ENCODE measurements around the gene ODAD4.

Gene ODAD4

GRCh38 chr17:41967141-41967920 lies 36.9 kb downstream of the ODAD4 start:
- in situ Hi-C loops (cut with MboI; ENCODE audit: low sequenced_read_pairs) = loop anchor here (10.0 kb wide), 1 partner anchor 147 kb away; the partner anchor contains the start of gene DHX58

- in situ Hi-C loops (cut with MboI; ENCODE audit: low sequenced_read_pairs) = loop anchor here (10.0 kb wide), 1 partner anchor 147 kb away; the partner anchor contains the start of gene DHX58
Measured at GRCh38 chr17:41967921-41968578, 37.6 kb downstream of the ODAD4 start.

- in situ Hi-C loops (cut with MboI; ENCODE audit: low sequenced_read_pairs) = loop anchor here (10.0 kb wide), 1 partner anchor 146 kb away; the partner anchor contains the start of gene DHX58
Measured at GRCh38 chr17:41968676-41969075, 38.3 kb downstream of the ODAD4 start.

- in situ Hi-C loops (cut with MboI; ENCODE audit: low sequenced_read_pairs) = no loop called here
Measured at GRCh38 chr17:41970901-41971331, 40.5 kb downstream of the ODAD4 start.

- in situ Hi-C loops (cut with MboI; ENCODE audit: low sequenced_read_pairs) = no loop called here
Measured at GRCh38 chr17:41971721-41972523, 41.5 kb downstream of the ODAD4 start.

GRCh38 chr17:41972571-41973407 lies 42.4 kb downstream of the ODAD4 start:
- in situ Hi-C loops (cut with MboI; ENCODE audit: low sequenced_read_pairs) = no loop called here

- in situ Hi-C loops (cut with MboI; ENCODE audit: low sequenced_read_pairs) = no loop called here
Measured at GRCh38 chr17:41973408-41973811, 43.0 kb downstream of the ODAD4 start.

GRCh38 chr17:41974031-41974430 lies 43.6 kb downstream of the ODAD4 start:
- in situ Hi-C loops (cut with MboI; ENCODE audit: low sequenced_read_pairs) = no loop called here

GRCh38 chr17:41974658-41975057 lies 44.2 kb downstream of the ODAD4 start:
- in situ Hi-C loops (cut with MboI; ENCODE audit: low sequenced_read_pairs) = no loop called here

- in situ Hi-C loops (cut with MboI; ENCODE audit: low sequenced_read_pairs) = no loop called here
Measured at GRCh38 chr17:41975099-41976083, 45.0 kb downstream of the ODAD4 start.

GRCh38 chr17:41976142-41976768 lies 45.8 kb downstream of the ODAD4 start:
- in situ Hi-C loops (cut with MboI; ENCODE audit: low sequenced_read_pairs) = no loop called here

GRCh38 chr17:41977991-41978390 lies 47.6 kb downstream of the ODAD4 start:
- in situ Hi-C loops (cut with MboI; ENCODE audit: low sequenced_read_pairs) = no loop called here

GRCh38 chr17:41982026-41982760 lies 51.8 kb downstream of the ODAD4 start:
- in situ Hi-C loops (cut with MboI; ENCODE audit: low sequenced_read_pairs) = no loop called here

- in situ Hi-C loops (cut with MboI; ENCODE audit: low sequenced_read_pairs) = no loop called here
Measured at GRCh38 chr17:41984454-41984853, 54.0 kb downstream of the ODAD4 start.

GRCh38 chr17:41985919-41986318 lies 55.5 kb downstream of the ODAD4 start:
- in situ Hi-C loops (cut with MboI; ENCODE audit: low sequenced_read_pairs) = no loop called here

- in situ Hi-C loops (cut with MboI; ENCODE audit: low sequenced_read_pairs) = no loop called here
Measured at GRCh38 chr17:41986634-41987033, 56.2 kb downstream of the ODAD4 start.

GRCh38 chr17:41987642-41988041 lies 57.2 kb downstream of the ODAD4 start:
- in situ Hi-C loops (cut with MboI; ENCODE audit: low sequenced_read_pairs) = no loop called here

- in situ Hi-C loops (cut with MboI; ENCODE audit: low sequenced_read_pairs) = no loop called here
Measured at GRCh38 chr17:41988418-41988817, 58.0 kb downstream of the ODAD4 start.
